Lung (tissue), 12 donors: ENCODE measurements around the gene DIAPH1. TPM values are rescaled to one million over a fixed set of nuclear protein-coding genes. Genes with fewer than 3 reads are reported as not detected.
A peak's percentile ranks its signal among the peaks of the same experiment; 100 is the strongest.

Experiments used
- ATAC-seq: fragments of 200-7000 bp; cut with Tn5 transposase; one replicate; pipeline ENCODE4 v1.9.1; 2020; ENCODE audit warnings: moderate number of reproducible peaks; ENCODE audit not compliant: insufficient read depth, low FRiP score
- DNase-seq, 3 donors: peaks; one replicate each; pipeline ENCODE4 v3.0.0-alpha.2; 2013 to 2017
- H3K27ac ChIP-seq, 2 donors: one replicate each; pipeline ENCODE4 v1.5.1; 2013; ENCODE audit warnings: mild to moderate bottlenecking in 2 of 2, moderate library complexity in 2 of 2, control low read depth in 1 of 2, inconsistent platforms in 1 of 2, low read depth in 1 of 2, low read length in 1 of 2
- H3K27me3 ChIP-seq, 3 donors: one replicate each; pipeline ENCODE4 v1.5.1; 2013; ENCODE audit warnings: low read length in 2 of 3; ENCODE audit not compliant: control insufficient read depth in 3 of 3, insufficient read depth in 3 of 3
- H3K36me3 ChIP-seq, 4 donors: one replicate each; pipeline ENCODE4 v1.5.1; 2013; ENCODE audit warnings: low read length in 4 of 4, mild to moderate bottlenecking in 1 of 4, moderate library complexity in 1 of 4; ENCODE audit not compliant: control insufficient read depth in 4 of 4, insufficient read depth in 4 of 4
- H3K4me1 ChIP-seq, 5 donors: one replicate each; pipeline ENCODE4 v1.5.1; 2013; ENCODE audit warnings: low read length in 5 of 5, mild to moderate bottlenecking in 2 of 5, moderate library complexity in 1 of 5; ENCODE audit not compliant: control insufficient read depth in 5 of 5, insufficient read depth in 5 of 5
- H3K4me3 ChIP-seq: one replicate; pipeline ENCODE4 v1.5.1; 2013; ENCODE audit warnings: mild to moderate bottlenecking, control low read depth, moderate library complexity
- H3K9ac ChIP-seq, 2 donors: one replicate each; pipeline ENCODE4 v1.5.1; 2013; ENCODE audit warnings: low read length in 2 of 2, control low read depth in 1 of 2; ENCODE audit not compliant: insufficient read depth in 1 of 2
- H3K9me3 ChIP-seq, 4 donors: one replicate each; pipeline ENCODE4 v1.5.1; 2013; ENCODE audit warnings: low read length in 3 of 4, mild to moderate bottlenecking in 1 of 4, moderate library complexity in 1 of 4; ENCODE audit not compliant: control insufficient read depth in 4 of 4, insufficient read depth in 3 of 4
- CTCF ChIP-seq: IDR thresholded peaks from 2 replicates; pipeline ENCODE4 v1.5.1; 2012; ENCODE audit warnings: mild to moderate bottlenecking; ENCODE audit errors: control extremely low read depth, extremely low read depth
- WGBS, 2 donors: extraction: QIAGEN DNeasy Blood & Tissue Kit; methylation state at CpG; one replicate each; pipeline ENCODE4 v1.1.7; 2013; 5-methylcytosine and 5-hydroxymethylcytosine counted together
- polyA plus RNA-seq, 2 donors: library from polyadenylated mRNA; stranded (reverse); fragments of 200-250 nt; gene quantifications; one replicate each; pipeline ENCODE4 v1.2.1, GENCODE V29; 2013
- total RNA-seq, 2 donors: library from RNA; depleted of rRNA in 1 of 2; stranded (reverse); fragments of >200 nt in 1 of 2; gene quantifications; one replicate each; pipeline ENCODE4 v1.2.1, GENCODE V29; 2014 to 2021
- donor health status: control.
- donor health status: control.
- donor health status: Bipolar disorder and iron deficiency.
- donor health status: healthy.
- donor health status: DM: yes; HTN: yes; CAD: no.

Gene DIAPH1
- total and polyA plus RNA-seq, 4 donors = 41.7 to 151 (median 64.4) TPM

GRCh38 chr5:141623186-141623585 is 4.4 kb upstream of the DIAPH1 start:
- Histone ChIP-seq H3K4me3 (no peak overlapping the region), H3K27me3 (no peaks in the 10 kb centered on the region), H3K4me1 (peaks cover 0 to 4% (median 0%) of the 10 kb centered on the region in 5 donors), H3K36me3 (peaks cover 15 to 46% (median 33%) of the 10 kb centered on the region in 4 donors), H3K9ac (no peak overlapping the region), H3K27ac (no peak overlapping the region), H3K9me3 (peaks cover 0 to 2% (median 0%) of the 10 kb centered on the region in 4 donors)
- ATAC-seq (no peak), DNase-seq (no peak)
- no peak for TF ChIP-seq CTCF

DNA sequence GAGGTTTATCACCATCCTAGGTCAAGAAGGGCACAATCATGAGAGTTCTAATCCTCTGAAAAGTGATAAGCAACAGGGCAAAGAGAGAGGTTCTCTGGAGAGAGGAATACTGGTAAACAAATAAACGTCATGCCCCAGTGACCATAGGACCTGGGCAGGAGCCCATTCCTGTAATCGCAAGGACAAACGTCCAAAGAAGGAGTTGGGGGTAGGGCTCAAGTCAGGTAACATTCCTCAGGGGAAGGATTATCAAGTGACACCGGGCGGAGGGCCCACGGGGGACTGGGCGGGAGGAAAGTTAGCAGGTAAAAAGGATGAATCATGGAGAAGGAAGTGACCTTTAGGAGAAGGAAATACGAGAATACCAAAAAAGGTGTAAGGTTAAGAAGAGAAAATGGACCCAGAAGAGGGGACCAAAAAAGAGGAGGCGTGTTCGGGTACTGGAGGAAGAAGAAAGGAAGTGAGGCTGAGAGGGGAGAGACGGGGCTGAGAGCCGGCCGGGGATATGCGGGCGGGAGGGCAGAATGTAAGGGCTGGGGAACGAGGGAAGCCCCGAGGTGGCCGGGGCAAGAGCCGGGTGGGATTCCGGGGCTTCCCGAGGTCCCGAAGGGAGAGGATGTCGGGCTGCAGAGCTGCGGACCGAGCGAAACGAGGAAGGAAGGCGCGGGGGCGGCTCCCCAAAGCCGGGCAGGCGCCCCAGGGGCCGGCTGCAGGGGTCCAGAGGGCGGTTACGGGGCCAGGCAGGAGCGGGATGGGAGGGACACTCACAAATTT is 583 bp downstream of the DIAPH1 start:
- peak overlapping the region; percentile 97 to 98 for H3K27ac ChIP-seq
- DNase-seq = peak; percentile 57 to 59 (median 57)
- peak overlapping the region; percentile 81 for H3K4me3 ChIP-seq
- peaks cover 0 to 17% (median 10%) of the 10 kb centered on the region in 5 donors for H3K4me1 ChIP-seq
- 1% methylated on average over 33 to 36 of the region's 36 CpGs for WGBS, 2 donors
- no peaks in the 10 kb centered on the region for H3K9me3 ChIP-seq
- ATAC-seq = peak; percentile 22
- no peaks in the 10 kb centered on the region for H3K27me3 ChIP-seq
- no peak for TF ChIP-seq CTCF
- peaks cover 9 to 11% (median 10%) of the 10 kb centered on the region in 4 donors for H3K36me3 ChIP-seq
- peak overlapping the region; percentile 7 to 35 for H3K9ac ChIP-seq

DNA sequence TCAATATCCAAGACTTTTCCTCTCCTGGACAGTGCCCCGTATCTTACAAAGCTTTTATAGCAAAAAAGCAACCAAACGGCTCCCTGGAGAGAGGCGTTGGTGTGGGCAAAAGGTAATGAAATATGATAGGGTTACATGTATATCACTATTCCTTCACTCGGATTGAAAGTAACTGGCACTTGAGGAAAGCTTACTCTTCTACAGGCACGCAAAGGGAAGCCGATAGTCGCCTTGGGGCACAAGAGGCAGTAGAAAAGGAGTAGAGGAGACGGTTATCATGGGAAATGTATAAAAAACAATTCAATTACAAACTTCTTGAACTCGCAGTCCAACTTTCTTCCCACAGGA is 1.1 kb downstream of the DIAPH1 start:
- H3K4me1 ChIP-seq = peaks cover 0 to 17% (median 11%) of the 10 kb centered on the region in 5 donors
- no peak for TF ChIP-seq CTCF

More for the DNA sequence above, 1.1 kb downstream of the DIAPH1 start:
- Histone ChIP-seq H3K36me3 (peaks cover 6 to 11% (median 10%) of the 10 kb centered on the region in 4 donors), H3K27me3 (no peaks in the 10 kb centered on the region), H3K9me3 (no peaks in the 10 kb centered on the region), H3K27ac (peak overlapping the region; percentile 97 to 98), H3K4me3 (peak overlapping the region; percentile 81), H3K9ac (peak overlapping the region in 1 of 2 donors; percentile 7)
- ATAC-seq (no peak), DNase-seq (peak in 2 of 3 donors; percentile 25 to 40)
- WGBS, 2 donors = 5 to 7% methylated on average over 9 of the region's 9 CpGs
